DMS 273 (cell line): ENCODE results near the gene SSC5D.

ENCODE experiments used
- DNase-seq: peaks from one replicate; lab custom pipeline; 2025; ENCODE audit not compliant: unreplicated experiment; lab: John Stamatoyannopoulos, UW

The SSC5D gene

DNA sequence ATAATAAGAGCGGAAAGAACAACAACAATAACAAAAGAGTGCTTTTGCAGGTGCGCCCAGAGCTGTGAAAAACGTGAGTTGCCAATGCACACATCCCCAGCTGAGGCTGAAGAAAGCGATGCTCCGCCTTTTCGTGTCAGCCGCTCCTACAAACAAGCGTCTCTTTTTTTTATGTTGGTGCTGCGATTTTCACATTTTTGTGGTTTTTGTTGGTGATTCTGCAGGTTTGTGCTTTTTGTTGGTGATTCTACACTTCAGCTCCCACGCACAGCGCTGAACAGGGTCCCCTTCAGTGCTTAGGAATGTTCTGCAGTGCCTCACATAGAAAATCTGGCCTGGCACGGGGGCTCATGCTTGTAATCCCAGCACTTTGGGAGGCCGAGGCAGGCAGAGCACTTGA, 64.4 kb downstream of the SSC5D start:
- no peak for DNase-seq

DNA sequence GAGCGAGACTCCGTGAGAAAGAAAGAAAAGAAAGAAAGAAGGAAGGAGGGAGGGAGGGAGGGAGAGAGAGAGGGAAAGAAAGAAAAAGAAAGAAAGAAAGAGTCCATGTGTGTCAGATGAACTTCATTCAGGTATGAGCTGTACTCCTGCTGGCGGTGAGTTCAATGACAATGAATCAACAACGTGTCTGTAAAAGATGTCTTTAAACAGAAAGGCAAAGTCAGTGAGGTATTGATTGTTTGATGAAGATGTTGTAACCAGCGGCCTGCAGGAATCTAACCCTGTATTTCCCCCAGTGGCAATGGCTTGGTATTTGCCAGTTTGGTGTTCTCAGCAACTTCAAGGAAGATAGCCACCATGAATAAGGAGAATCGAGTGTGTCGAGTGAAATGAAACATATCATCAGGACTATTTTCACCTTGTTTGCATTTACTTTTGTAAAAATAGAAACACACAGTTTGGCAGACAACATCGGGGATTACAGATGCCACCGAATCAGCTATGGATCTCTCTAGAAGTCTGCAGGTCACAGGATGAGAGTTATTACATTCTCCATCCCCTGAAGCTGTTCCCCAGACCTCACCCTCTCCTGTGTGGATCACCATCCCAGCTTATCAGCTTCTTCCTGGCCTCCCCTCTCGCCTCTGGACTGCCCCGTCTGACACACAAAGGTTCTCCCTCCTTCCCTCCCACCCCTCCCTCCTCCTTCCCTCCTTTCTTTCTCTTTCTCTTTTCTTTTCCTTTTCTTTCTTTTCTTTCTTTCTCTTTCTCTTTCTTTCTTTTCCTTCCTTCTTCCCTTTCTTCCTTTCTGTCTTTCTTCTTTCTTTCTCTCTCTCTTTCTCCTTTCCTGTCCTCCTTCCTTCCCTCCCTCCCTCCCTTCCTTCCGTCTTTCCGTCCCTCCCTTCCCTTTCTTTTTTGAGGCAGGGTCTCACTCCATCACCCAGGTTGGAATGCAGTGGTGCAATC, 65.3 kb downstream of the SSC5D start:
- no peak for DNase-seq

DNA sequence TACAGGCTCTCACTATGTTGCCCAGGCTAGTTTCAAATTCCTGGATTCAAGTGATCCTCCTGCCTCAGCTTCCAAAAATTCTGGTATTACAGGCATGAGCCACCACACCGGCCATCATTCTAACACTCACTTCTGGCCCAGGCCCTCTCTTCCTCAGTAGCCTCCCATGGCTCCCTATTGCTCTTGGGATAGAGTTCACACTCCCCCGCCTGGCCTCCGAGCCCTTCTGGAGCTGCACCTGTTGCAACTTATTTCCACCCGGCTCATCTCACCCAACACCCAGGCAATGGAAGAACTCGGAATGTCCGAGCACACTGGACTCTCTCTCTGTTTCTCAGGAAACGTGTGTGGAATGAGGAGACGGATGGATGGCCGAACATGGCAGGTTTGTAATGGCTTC, 66.1 kb downstream of the SSC5D start:
- no peak for DNase-seq

DNA sequence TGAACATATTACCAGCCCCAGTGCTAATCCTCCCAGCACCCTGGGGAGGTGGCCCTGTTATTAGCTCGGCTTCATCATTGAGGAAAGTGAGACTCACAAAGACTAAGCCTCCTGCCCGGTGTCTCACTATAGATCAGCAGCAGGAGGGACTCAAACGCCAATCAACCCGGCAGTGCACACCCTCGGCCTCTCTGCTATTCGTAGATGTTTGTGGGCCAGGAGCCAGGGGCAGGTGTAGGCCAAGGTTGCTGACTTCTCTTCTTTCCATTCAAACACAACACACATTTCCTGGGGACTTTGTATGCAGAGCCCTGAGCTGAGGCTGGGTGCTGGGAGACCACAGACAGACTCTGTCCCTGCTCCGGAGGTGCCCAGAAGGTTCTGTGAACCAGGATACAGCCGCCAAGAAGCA, 66.5 kb downstream of the SSC5D start:
- DNase-seq = no peak

DNA sequence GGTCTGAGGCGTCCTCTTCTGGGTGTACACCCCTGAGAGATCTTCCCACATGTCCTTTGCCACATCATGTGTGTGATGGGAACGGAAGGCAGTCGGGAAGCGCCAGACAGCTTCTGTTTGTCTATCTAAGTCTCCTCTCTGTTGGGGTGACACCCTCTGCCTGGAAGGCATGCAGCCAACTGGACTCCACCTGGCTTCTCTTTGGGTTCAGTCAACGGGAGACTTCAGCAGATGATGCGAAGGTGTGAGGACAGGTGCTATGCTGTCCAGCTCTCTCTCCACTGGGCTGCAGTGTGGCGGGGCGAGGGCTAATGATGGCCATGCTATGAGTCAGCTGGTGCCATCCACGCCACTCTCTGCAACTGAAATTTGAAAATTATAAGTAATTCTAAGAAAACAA, 71.4 kb downstream of the SSC5D start:
- DNase-seq = no peak

DNA sequence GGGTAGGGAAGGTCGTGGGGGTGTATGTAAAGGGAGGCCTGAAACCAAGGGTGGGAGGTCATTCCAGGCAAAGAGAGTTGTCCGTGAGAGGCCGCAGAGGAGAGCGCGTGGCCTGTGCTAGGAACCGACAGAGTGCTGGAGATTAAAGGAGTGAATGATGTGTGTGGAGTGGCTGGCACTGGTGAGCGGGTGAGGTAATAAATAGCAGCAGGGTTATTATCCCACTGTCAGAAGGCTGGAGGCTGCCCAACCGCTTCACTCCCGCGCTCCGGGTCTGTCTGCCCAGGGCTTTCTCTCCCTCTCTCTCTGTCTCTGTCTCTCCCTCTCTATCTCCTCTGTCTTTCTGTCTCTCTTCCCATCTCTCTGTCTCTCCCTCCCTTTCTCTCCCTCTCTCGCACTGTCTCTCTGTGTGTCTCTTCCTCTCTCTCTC, 75.0 kb downstream of the SSC5D start:
- peak; percentile 77 for DNase-seq

DNA sequence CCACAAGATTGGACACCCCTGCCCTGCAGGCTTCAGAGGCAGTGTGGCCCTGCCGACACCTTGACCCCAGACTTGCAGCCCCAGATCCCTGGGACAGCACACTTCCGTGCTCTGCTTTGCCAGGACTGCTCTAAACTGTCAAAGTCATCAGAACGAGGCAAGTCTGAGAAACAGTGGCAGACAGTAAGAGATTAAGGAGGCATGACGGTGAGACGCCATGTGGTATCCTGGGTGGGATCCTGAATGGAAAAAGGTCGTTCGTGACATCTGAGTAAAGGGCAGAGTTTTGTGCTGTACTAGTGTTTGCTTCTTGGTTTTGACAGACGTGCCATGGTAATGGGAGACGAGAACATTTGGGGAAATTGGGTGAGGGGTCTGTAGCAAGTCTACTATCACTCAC, 78.6 kb downstream of the SSC5D start:
- no peak for DNase-seq

DNA sequence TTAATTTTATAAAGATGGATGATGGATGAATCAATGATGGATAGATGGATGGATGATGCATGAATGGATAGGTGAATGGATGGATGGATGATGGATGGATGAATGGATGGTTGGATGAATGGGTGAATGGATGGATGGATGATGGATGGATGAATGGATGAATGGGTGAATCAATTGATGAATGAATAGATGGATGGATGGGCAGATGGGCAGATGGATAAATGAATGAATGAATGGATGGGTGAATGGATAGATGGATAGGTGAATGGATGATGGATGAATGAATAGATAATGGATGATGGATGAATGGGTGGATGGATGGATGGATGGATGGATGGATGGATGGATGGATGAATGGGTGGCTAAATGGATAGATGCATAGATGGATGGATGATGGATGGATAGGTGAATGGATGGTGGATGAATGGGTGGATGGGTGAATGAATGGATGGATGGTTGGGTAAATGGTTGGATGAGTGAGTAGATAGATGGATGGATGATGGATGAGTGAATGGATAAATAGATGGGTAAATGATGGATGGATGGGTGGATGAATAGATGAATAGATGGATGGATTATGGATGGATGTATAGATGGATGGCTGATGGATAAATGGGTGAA, 79.6 kb downstream of the SSC5D start:
- no peak for DNase-seq
